ENCODE results near the gene BICD2. TPM values are rescaled to one million over a fixed set of nuclear protein-coding genes. Genes with fewer than 3 reads are reported as not detected.

The BICD2 gene
- total and polyA plus RNA-seq, 7 donors = 21.6 to 44.4 (median 28.7) TPM

DNA sequence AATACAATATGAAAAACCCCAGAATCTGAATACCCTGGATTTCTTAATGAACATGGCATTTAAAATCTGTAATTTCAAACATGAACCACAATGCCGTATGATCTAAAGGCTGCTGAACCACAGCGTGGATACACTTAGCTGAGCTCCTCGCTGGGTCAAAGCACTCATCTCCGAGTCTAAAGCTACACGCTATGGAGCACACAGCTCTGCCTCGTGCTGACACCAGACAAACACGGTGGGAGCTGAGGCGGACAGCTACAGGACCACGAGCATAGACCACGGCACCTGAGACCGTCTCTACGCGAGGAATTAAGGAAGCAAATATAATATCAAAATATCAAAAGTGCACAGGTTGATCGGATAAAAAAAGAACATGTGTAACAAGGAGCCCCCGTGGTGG lies 51.9 kb downstream of the BICD2 start:
- Histone ChIP-seq H3K36me3 (ENCODE audit: insufficient read depth in 1 of 2, low read depth in 1 of 2) (peaks cover 2 to 84% of the 10 kb centered on the region in 2 donors), H3K4me3 (no peak overlapping the region), H3K27me3 (ENCODE audit: insufficient read depth in 3 of 3, low read length in 2 of 3) (no peaks in the 10 kb centered on the region), H3K9me3 (no peaks in the 10 kb centered on the region), H3K4me1 (no peaks in the 10 kb centered on the region), H3K27ac (no peak overlapping the region)
- DNase-seq (no peak), ATAC-seq (no peak)
- no peak for TF ChIP-seq CTCF (IDR thresholded peaks at IDR 0.05)
- 93 to 97% (median 94%) methylated on average over 15 of the region's 15 CpGs for WGBS, 3 donors
- intact Hi-C loops (cut with DNase I) = no loop called here

DNA sequence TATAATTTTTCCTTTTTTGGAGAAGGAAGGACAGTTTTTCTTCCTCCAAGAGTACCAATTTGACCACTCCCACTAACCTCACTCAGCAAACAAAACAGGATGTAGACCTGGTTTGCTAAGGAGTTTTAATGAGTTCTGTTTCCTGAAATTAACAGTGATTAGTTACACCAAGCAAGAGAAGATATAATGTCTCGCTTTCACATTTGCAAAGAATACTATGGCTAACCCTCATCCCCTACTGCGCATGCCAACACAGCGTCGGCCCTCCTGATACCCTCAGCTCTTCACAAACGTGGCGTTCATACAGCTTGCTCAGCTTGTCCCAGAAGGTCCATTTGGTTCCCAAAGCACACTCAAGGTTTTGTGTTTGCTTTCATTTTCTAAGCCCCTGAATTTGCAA lies 52.8 kb downstream of the BICD2 start:
- Histone ChIP-seq H3K4me1 (no peaks in the 10 kb centered on the region), H3K27ac (no peak overlapping the region), H3K9me3 (no peaks in the 10 kb centered on the region), H3K36me3 (ENCODE audit: insufficient read depth in 1 of 2, low read depth in 1 of 2) (peaks cover 2 to 75% of the 10 kb centered on the region in 2 donors), H3K4me3 (no peak overlapping the region), H3K27me3 (ENCODE audit: insufficient read depth in 3 of 3, low read length in 2 of 3) (no peaks in the 10 kb centered on the region)
- TF ChIP-seq CTCF (IDR thresholded peaks at IDR 0.05) = no peak
- WGBS, 3 donors = 70 to 81% (median 75%) methylated on average over 6 of the region's 6 CpGs
- no peak for DNase-seq
- intact Hi-C loops (cut with DNase I) = no loop called here
- ATAC-seq = no peak

GRCh38 chr9:92711146-92711545 lies 53.5 kb downstream of the BICD2 start:
- peaks cover 2 to 70% of the 10 kb centered on the region in 2 donors for H3K36me3 ChIP-seq (ENCODE audit: insufficient read depth in 1 of 2, low read depth in 1 of 2)
- H3K4me1 ChIP-seq = no peaks in the 10 kb centered on the region
- DNase-seq = no peak
- H3K27ac ChIP-seq = no peak overlapping the region
- H3K4me3 ChIP-seq = no peak overlapping the region
- no peak for ATAC-seq
- WGBS, 3 donors = 69 to 93% (median 89%) methylated on average over 2 of the region's 2 CpGs
- no peak for TF ChIP-seq CTCF (IDR thresholded peaks at IDR 0.05)
- intact Hi-C loops (cut with DNase I) = no loop called here
- H3K27me3 ChIP-seq (ENCODE audit: insufficient read depth in 3 of 3, low read length in 2 of 3) = no peaks in the 10 kb centered on the region
- H3K9me3 ChIP-seq = no peaks in the 10 kb centered on the region

DNA sequence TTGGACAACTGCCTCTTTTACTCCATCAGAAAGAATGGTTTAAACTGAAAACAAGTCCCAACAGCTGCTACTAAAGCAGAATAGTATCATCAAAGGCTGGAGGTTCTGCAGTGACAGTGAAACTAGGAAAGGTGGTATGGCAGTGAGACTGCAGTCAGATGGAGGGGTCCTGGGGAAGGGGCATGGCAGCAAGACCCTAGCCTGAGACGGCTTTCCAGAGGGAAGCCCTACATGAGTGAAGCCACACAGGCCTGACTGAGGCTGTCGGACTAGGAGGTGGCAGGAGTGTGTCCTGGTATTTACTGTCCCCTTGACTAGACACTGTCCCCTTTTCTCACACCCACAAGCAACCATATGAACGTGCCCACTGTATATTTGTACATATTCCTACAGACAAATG lies 54.3 kb downstream of the BICD2 start:
- Histone ChIP-seq H3K36me3 (ENCODE audit: insufficient read depth in 1 of 2, low read depth in 1 of 2) (peaks cover 2 to 63% of the 10 kb centered on the region in 2 donors), H3K9me3 (no peaks in the 10 kb centered on the region), H3K27ac (no peak overlapping the region), H3K4me3 (no peak overlapping the region), H3K4me1 (no peaks in the 10 kb centered on the region), H3K27me3 (ENCODE audit: insufficient read depth in 3 of 3, low read length in 2 of 3) (no peaks in the 10 kb centered on the region)
- intact Hi-C loops (cut with DNase I) = no loop called here
- TF ChIP-seq CTCF (IDR thresholded peaks at IDR 0.05) = no peak
- 84 to 90% (median 85%) methylated on average over 3 of the region's 3 CpGs for whole genome bisulfite sequencing, 3 donors
- ATAC-seq = no peak
- DNase-seq = no peak

DNA sequence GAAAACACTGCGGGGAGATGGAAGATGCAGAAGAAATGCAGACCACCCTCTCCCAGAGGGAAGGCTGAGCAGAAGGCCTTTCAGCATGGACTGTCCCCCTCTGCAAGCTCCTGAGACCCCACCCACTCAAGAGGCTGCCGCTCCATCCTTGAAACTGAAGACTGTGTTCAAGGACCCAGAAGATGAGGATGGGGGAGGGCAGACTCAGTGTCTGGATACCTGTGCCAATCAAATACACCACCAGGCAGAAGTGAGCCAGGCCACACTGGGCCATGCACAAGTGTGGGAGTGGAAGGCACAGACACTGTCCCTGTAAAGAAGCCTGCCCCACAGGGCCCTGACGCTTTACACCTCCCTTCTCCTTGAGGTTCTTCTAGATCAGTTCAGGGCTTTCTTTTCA lies 54.7 kb downstream of the BICD2 start:
- no peak for ATAC-seq
- intact Hi-C loops (cut with DNase I) = no loop called here
- H3K36me3 ChIP-seq (ENCODE audit: insufficient read depth in 1 of 2, low read depth in 1 of 2) = peaks cover under 1 to 58% of the 10 kb centered on the region in 2 donors

More for the DNA sequence above, 54.7 kb downstream of the BICD2 start:
- TF ChIP-seq CTCF (IDR thresholded peaks at IDR 0.05) = no peak
- no peak overlapping the region for H3K27ac ChIP-seq
- DNase-seq = no peak
- H3K4me1 ChIP-seq = no peaks in the 10 kb centered on the region
- H3K9me3 ChIP-seq = no peaks in the 10 kb centered on the region
- no peaks in the 10 kb centered on the region for H3K27me3 ChIP-seq (ENCODE audit: insufficient read depth in 3 of 3, low read length in 2 of 3)
- H3K4me3 ChIP-seq = no peak overlapping the region
- 96 to 100% (median 97%) methylated on average over 3 of the region's 3 CpGs for WGBS, 3 donors

All from psoas muscle (tissue), 8 donors.